Ectodermal cell (in vitro differentiated cells): ENCODE results near the gene UBQLN4.
A peak's percentile ranks its signal among the peaks of the same experiment; 100 is the strongest.

ENCODE experiments used
- H3K27ac ChIP-seq: 2 replicates; pipeline ENCODE4 v1.7.0; 2013; ENCODE audit warnings: mild to moderate bottlenecking, low read depth, low read length; ENCODE audit not compliant: insufficient read depth, poor library complexity, severe bottlenecking
- H3K27me3 ChIP-seq: 2 replicates; pipeline ENCODE4 v1.7.0; 2013; ENCODE audit warnings: mild to moderate bottlenecking, low read length; ENCODE audit not compliant: insufficient read depth, control insufficient read depth, poor library complexity, severe bottlenecking
- H3K36me3 ChIP-seq: one replicate; pipeline ENCODE4 v1.7.0; 2013; ENCODE audit warnings: low read length; ENCODE audit not compliant: control insufficient read depth, insufficient read depth
- H3K4me1 ChIP-seq: one replicate; pipeline ENCODE4 v1.7.0; 2013; ENCODE audit warnings: low read length; ENCODE audit not compliant: control insufficient read depth, insufficient read depth
- H3K4me3 ChIP-seq: 2 replicates; pipeline ENCODE4 v1.7.0; 2013; ENCODE audit warnings: low read depth, low read length, control low read depth; ENCODE audit not compliant: insufficient read depth
- H3K9me3 ChIP-seq: 2 replicates; pipeline ENCODE4 v1.7.0; 2013; ENCODE audit warnings: mild to moderate bottlenecking, low read length, moderate library complexity; ENCODE audit not compliant: control insufficient read depth
- WGBS, 2 experiments: methylation state at CpG; one replicate each; pipeline ENCODE4 v1.1.7; 2013; ENCODE audit warnings: missing lambda C conversion rate in 2 of 2; 5-methylcytosine and 5-hydroxymethylcytosine counted together

UBQLN4 gene

GRCh38 chr1:156095906-156096508 lies 42.4 kb upstream of the UBQLN4 start:
- H3K4me1 ChIP-seq = peaks cover 7% of the 10 kb centered on the region

DNA sequence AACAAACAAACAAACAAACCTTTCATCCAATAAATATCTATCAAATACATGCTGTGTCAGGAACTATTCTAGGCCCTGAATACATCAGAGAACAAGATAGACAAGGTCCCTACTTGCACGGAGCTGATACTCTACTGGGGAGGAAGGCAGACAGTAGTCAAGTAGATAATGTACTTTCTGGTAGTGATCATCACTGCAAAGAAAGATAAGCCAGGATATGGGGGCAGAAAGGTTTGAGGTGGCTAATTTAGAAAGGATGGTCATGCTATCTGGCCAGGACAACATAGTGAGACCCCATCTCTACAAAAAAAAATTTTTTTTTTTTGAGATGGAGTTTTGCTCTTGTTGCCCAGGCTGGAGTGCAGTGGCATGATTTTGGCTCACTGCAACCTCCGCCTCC lies 38.0 kb upstream of the UBQLN4 start:
- no peaks in the 10 kb centered on the region for H3K9me3 ChIP-seq
- H3K27me3 ChIP-seq = no peaks in the 10 kb centered on the region
- H3K27ac ChIP-seq = no peak overlapping the region
- 94 to 95% methylated on average over 2 of the region's 2 CpGs for WGBS, 2 experiments
- H3K36me3 ChIP-seq = peaks cover 11% of the 10 kb centered on the region
- no peak overlapping the region for H3K4me3 ChIP-seq
- H3K4me1 ChIP-seq = peaks cover 9% of the 10 kb centered on the region

More at GRCh38 chr1:156095906-156096508, 42.4 kb upstream of the UBQLN4 start:
- no peak overlapping the region for H3K27ac ChIP-seq
- H3K27me3 ChIP-seq = no peaks in the 10 kb centered on the region
- H3K36me3 ChIP-seq = peaks cover 17% of the 10 kb centered on the region
- H3K9me3 ChIP-seq = no peaks in the 10 kb centered on the region
- no peak overlapping the region for H3K4me3 ChIP-seq
- 92 to 95% methylated on average over 3 of the region's 3 CpGs for WGBS, 2 experiments

GRCh38 chr1:156090840-156091188 lies 37.2 kb upstream of the UBQLN4 start:
- H3K27me3 ChIP-seq = no peaks in the 10 kb centered on the region
- no peak overlapping the region for H3K4me3 ChIP-seq
- 52 to 53% methylated on average over 14 of the region's 14 CpGs for WGBS, 2 experiments
- H3K9me3 ChIP-seq = no peaks in the 10 kb centered on the region
- H3K36me3 ChIP-seq = peaks cover 11% of the 10 kb centered on the region
- H3K27ac ChIP-seq = no peak overlapping the region
- peaks cover 10% of the 10 kb centered on the region for H3K4me1 ChIP-seq

GRCh38 chr1:156090138-156090839 lies 36.7 kb upstream of the UBQLN4 start:
- Histone ChIP-seq H3K4me3 (no peak overlapping the region), H3K4me1 (peaks cover 11% of the 10 kb centered on the region), H3K27ac (no peak overlapping the region), H3K27me3 (no peaks in the 10 kb centered on the region), H3K9me3 (no peaks in the 10 kb centered on the region), H3K36me3 (peaks cover 11% of the 10 kb centered on the region)
- WGBS, 2 experiments = 52 to 55% methylated on average over 5 of the region's 5 CpGs

DNA sequence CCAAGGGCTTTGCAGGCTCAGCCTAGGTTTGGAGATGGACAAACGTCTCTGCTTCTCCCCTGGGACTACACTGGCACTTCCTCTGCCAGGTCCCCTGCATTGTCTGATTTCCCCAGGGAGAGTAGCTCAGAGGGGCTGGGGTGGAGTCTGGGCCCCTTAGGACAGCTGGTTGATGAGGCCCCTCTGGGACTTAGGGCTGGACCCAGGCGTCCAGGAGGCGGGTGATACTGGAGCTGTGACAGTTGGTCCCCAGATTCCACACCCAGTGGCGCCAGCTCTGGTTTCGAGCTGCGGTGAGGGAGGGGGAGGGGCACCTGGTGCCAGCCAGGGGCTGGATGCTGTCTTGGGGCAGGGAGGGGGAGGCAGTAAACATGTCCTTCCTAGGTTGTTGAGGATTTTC lies 36.1 kb upstream of the UBQLN4 start:
- Histone ChIP-seq H3K4me3 (no peak overlapping the region), H3K4me1 (peaks cover 16% of the 10 kb centered on the region), H3K27me3 (no peaks in the 10 kb centered on the region), H3K9me3 (no peaks in the 10 kb centered on the region), H3K36me3 (peaks cover 11% of the 10 kb centered on the region), H3K27ac (no peak overlapping the region)
- WGBS, 2 experiments = 80 to 84% methylated on average over 6 of the region's 6 CpGs

DNA sequence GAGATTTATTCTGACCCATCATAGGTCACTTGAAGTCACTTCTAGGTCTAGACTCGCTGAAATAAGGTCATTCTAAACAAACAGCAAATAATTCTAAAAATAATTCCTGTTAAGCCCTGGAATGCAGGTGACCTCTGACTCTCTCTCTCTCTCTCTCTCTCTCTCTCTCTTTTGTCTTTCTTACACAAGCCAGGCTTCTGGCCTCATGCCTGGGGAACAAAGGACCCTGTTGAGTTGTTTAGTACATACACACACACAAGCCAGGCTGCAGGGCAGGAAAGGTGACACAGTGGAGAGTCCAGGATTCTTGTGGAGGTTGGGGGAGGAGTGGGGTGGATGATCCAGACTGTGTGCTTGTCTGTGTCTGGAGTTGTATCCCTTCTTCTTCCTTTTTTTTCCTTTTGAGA lies 32.7 kb upstream of the UBQLN4 start:
- 72 to 75% methylated on average over 1 of the region's 1 CpG for WGBS, 2 experiments
- Histone ChIP-seq H3K9me3 (no peaks in the 10 kb centered on the region), H3K4me1 (peaks cover 16% of the 10 kb centered on the region), H3K36me3 (no peaks in the 10 kb centered on the region), H3K27me3 (no peaks in the 10 kb centered on the region), H3K4me3 (no peak overlapping the region), H3K27ac (peak overlapping the region; percentile 52)

GRCh38 chr1:156083800-156084790 lies 30.5 kb upstream of the UBQLN4 start:
- H3K4me3 ChIP-seq = peak overlapping the region; percentile 65
- H3K27me3 ChIP-seq = no peaks in the 10 kb centered on the region
- H3K36me3 ChIP-seq = no peaks in the 10 kb centered on the region

DNA sequence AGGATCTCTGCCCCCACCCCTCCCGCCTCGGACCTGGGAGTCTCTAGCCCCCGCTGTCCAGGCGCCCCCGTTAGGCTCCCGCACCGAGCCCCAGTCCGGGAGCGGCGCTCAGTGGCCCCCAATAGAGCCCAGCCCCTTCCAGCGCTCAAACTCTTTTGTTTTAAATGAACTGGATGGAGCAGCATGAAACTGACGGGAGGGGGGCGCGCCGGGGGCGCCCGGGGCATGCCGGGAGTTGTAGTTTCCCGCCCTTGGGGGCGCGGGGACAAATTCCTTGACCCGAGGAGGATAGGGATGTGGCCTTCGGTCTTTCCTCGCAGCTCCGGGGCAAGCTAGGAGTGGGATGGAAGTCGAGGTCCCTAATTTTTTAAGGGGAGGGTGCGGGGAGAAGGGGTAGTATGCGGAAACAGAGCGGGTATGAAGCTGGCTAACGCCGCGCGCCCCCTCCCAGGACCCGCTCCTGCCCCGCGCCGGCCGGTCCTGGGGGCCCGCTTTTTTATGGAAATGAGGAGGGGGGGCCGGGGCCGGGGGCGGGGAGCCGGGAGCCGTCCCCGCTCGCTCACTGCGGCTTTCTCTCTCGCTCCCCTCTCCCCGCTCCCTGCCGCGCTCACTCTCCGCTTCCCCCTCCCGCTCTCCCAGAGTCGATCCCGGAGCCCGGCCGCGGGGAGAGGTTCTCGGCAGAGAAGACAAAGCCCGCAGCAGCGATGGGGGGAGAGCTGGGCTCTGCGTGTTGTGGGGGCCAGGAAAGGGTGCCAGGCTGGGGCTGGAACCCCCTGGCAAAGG lies 28.9 kb upstream of the UBQLN4 start, which contains the start of gene MEX3A:
TSS of gene MEX3A (minus strand) at position 157 of the 783 bp plus-strand sequence. CDS start 467 bp downstream, outside the sequence.
- Histone ChIP-seq H3K4me3 (peak within 1 kb of the TSS; percentile 65), H3K36me3 (peaks cover under 1% of the 10 kb centered on the region), H3K4me1 (peaks cover 38% of the 10 kb centered on the region), H3K9me3 (no peaks in the 10 kb centered on the region), H3K27me3 (no peaks in the 10 kb centered on the region), H3K27ac (peak within 1 kb of the TSS; percentile 99)
- 0% methylated on average over 62 of the region's 62 CpGs for whole genome bisulfite sequencing, 2 experiments

More at GRCh38 chr1:156083800-156084790, 30.5 kb upstream of the UBQLN4 start:
- 9 to 11% methylated on average over 4 of the region's 7 CpGs for WGBS, 2 experiments
- Histone ChIP-seq H3K4me1 (peaks cover 22% of the 10 kb centered on the region), H3K27ac (no peak overlapping the region), H3K9me3 (no peaks in the 10 kb centered on the region)

GRCh38 chr1:156081917-156082308 lies 28.3 kb upstream of the UBQLN4 start:
- H3K36me3 ChIP-seq = peaks cover 6% of the 10 kb centered on the region
- H3K27ac ChIP-seq = peak overlapping the region; percentile 99
- H3K27me3 ChIP-seq = no peaks in the 10 kb centered on the region
- H3K4me3 ChIP-seq = peak overlapping the region; percentile 65
- H3K9me3 ChIP-seq = no peaks in the 10 kb centered on the region
- WGBS, 2 experiments = 0% methylated on average over 5 to 7 of the region's 10 CpGs
- H3K4me1 ChIP-seq = peaks cover 41% of the 10 kb centered on the region
